Stimulated activated CD4-positive, alpha-beta T cell treated with anti-CD3 and anti-CD28 coated beads, Interleukin-15, amount 100 ng/mL, for 48 hours (primary cell): ENCODE measurements around the gene RPS6KA2.

Experiments used
- DNase-seq, 2 donors: peaks; one replicate each; pipeline ENCODE4 v3.0.0-alpha.2; 2020; ENCODE audit warnings: low read depth in 2 of 2

The RPS6KA2 gene

DNA sequence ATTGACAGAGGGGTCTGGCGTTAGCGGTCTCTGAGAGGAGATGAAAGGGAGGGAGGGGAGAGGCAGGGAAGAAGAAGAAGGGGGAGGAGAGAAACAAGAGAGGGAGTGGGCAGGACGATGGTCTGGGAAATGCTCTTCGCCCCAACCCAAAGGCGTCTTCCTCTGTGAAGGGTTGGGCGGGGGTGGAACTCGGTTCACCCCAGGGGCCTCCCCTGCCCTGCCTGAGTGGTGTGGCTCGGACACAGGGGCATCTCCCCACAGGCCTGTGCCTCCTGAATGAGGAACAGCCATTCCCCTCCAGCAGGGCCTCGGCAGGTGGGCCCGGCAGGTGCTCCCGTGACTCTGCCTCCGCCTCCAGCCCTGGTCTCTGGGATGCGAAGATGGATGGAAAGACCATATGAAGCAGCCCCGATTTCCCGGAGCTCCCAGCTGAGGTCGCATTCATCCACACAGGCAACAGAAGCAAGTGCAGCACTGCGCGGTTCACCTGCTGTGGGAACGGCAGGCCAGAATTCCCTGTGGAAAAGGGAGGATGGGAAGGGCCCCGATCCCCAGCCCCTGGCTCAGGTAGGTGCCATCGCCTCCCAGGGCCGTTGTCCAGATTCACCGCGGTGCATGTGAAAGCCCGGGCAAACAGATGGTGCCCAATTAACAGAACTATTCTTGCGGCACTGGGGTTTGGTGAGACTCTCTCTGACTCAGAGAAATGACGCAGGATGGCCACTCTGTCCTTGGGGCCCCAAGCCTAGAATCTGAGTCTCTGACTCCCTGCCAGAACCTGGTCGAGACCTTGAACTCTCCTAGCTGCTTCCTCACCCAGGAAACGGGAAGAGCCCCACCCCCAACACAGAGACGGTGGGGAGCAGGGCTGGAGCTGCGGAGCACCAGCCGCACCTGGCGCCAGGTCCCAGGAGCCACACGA is 29.4 kb upstream of the RPS6KA2 start:
- DNase-seq = no peak

- DNase-seq = no peak
These were observed 28.7 kb upstream of the RPS6KA2 start for GRCh38 chr6:166655713-166656229.

GRCh38 chr6:166655251-166655650 is 28.2 kb upstream of the RPS6KA2 start:
- DNase-seq = no peak

DNA sequence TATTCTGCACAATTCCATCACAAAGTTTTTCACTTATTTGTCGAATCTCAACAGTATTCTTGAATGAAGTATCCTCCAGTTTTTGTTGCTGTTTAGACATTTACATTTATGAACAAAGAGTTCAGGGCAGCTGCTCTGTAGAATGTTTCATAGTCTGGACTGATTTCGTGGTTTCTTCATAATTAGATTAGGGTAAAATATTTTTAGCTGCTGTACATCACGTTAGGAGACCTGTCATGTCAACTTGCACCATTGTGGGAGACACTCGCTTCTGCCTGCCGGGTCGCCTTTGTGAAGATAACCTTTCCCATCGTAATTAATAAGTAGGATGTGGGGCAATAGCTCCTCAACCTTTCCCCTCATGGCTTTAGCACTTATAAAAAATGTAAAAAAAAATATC is 27.5 kb upstream of the RPS6KA2 start:
- DNase-seq = no peak

GRCh38 chr6:166653639-166653941 is 26.5 kb upstream of the RPS6KA2 start:
- no peak for DNase-seq

- no peak for DNase-seq
These were observed 24.1 kb upstream of the RPS6KA2 start for GRCh38 chr6:166650824-166651807.

DNA sequence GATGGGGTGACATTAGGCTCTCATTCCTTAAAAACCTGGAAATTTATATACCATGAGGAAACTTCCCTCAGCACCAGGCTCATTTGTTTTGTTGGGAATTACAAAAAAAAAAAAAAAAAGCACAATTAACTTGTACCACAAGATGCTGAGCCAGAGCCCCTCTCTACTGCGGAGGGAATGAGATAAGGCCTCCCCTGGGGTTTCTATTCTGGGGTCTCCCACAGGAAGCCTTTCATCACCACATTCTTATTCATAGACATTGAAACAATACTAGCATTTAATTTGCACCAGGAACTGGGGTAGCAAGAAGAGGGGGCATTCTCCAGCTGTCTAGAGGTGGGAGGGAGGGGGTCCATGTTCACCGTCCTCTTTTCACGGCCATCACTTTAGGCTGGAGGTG is 23.0 kb upstream of the RPS6KA2 start:
- DNase-seq = no peak

GRCh38 chr6:166648846-166649245 is 21.8 kb upstream of the RPS6KA2 start:
- no peak for DNase-seq

DNA sequence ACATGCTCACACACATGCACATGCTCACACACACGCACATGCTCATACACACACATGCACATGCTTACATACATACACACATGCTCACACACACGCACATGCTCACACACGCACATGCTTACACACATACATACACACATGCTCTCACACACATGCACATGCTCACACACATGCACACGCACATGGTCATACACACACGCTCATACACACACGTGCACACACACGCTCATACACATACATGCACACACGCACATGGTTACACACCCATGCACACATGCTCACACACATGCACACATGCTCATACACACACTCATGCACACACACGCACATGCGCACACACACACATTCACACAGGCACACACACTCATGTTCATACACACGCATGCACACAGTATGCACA is 20.8 kb upstream of the RPS6KA2 start:
- no peak for DNase-seq

- DNase-seq = no peak
These were observed 19.7 kb upstream of the RPS6KA2 start for GRCh38 chr6:166646716-166647115.

GRCh38 chr6:166645896-166646295 is 18.8 kb upstream of the RPS6KA2 start:
- DNase-seq = no peak

GRCh38 chr6:166644681-166645080 is 17.6 kb upstream of the RPS6KA2 start:
- no peak for DNase-seq

- no peak for DNase-seq
These were observed 17.0 kb upstream of the RPS6KA2 start for GRCh38 chr6:166643891-166644590.

GRCh38 chr6:166642646-166643045 is 15.6 kb upstream of the RPS6KA2 start:
- no peak for DNase-seq

- DNase-seq = no peak
These were observed 13.4 kb upstream of the RPS6KA2 start for GRCh38 chr6:166640342-166641043.

DNA sequence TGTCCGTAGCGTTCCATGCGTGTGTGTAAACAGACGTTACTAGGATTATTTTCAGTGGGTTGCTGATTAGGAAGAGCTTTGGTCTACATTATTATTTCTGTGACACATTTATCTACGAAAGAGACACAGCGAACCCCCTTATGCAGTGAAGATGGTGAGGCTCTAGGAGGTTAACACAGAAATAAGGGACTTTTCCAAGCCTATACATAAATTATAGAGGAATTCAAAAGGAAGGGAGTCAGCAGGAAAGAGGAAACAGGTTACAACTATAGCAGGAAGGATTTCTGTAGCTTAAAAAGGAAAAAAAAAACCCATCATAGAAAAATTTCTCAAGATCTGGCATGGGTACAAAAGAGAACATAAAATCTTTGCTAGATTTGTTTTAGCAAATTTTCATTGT is 12.9 kb upstream of the RPS6KA2 start:
- DNase-seq = no peak

GRCh38 chr6:166638573-166638964 is 11.5 kb upstream of the RPS6KA2 start:
- DNase-seq = no peak

- DNase-seq = no peak
These were observed 10.9 kb upstream of the RPS6KA2 start for GRCh38 chr6:166637812-166638572.

- DNase-seq = no peak
These were observed 9.9 kb upstream of the RPS6KA2 start for GRCh38 chr6:166636934-166637333.

GRCh38 chr6:166636191-166636933 is 9.3 kb upstream of the RPS6KA2 start:
- DNase-seq = no peak
